Activated naive CD4-positive, alpha-beta T cell treated with anti-CD3 and anti-CD28 coated beads for 36 hours (primary cell): ENCODE results near the gene CLDND2. TPM values are rescaled to one million over a fixed set of nuclear protein-coding genes. Genes with fewer than 3 reads are reported as not detected.

Source experiments
- CTCF ChIA-PET: fragments of 350-600 bp; sonication (Branson Sonifier 250); formaldehyde crosslinking; loops from one replicate; lab custom pipeline; 2021; ENCODE audit warnings: antibody characterized with exemption; lab: Charles Lee
- DNase-seq: peaks from one replicate; pipeline ENCODE4 v3.0.0-alpha.2; 2020
- H3K27ac Mint-ChIP-seq: one replicate; pipeline ENCODE4 v1.8.0; 2021; ENCODE audit warnings: mild to moderate bottlenecking, mixed read lengths
- H3K27me3 Mint-ChIP-seq: one replicate; pipeline ENCODE4 v1.8.0; 2021; ENCODE audit warnings: low read depth, mixed read lengths
- H3K36me3 Mint-ChIP-seq: one replicate; pipeline ENCODE4 v1.8.0; 2021; ENCODE audit warnings: low read depth, mixed read lengths
- H3K4me1 Mint-ChIP-seq: one replicate; pipeline ENCODE4 v1.8.0; 2021; ENCODE audit warnings: low read depth, mixed read lengths
- H3K4me3 Mint-ChIP-seq: one replicate; pipeline ENCODE4 v1.8.0; 2021; ENCODE audit warnings: mild to moderate bottlenecking, moderate library complexity, mixed read lengths
- H3K9me3 Mint-ChIP-seq: one replicate; pipeline ENCODE4 v1.8.0; 2021; ENCODE audit warnings: mixed read lengths
- intact Hi-C: fragments of 100-400 bp; cut with micrococcal nuclease; formaldehyde crosslinking; loops from one replicate; pipeline ENCODE4 v1.15.1; 2023
- total RNA-seq, 2 experiments: library from RNA; stranded (reverse); gene quantifications; one replicate each; pipeline ENCODE4 v1.2.3, GENCODE V29; 2021

CLDND2 gene
- total RNA-seq, 2 experiments from 2014 or later: 0.72 TPM

DNA sequence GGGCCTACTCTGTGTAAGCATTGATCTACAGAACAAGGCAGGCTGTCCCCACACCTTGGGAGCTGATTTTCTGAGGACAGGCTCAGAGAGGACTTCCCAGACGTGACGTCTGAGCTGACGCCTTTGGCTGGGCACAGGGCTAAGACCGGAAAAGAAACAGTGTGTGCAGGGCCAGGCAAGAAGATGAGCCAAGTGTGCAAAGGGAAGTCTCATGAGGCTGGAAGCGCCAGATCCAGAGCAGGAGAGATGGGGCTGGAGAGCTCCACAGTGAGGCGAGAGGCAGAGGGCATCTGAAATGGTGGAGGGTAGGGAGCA, 44.7 kb downstream of the CLDND2 start:
- Mint-ChIP-seq H3K4me3 (no peak overlapping the region), H3K27me3 (peaks cover 36% of the 10 kb centered on the region), H3K4me1 (peaks cover 5% of the 10 kb centered on the region), H3K36me3 (no peaks in the 10 kb centered on the region), H3K9me3 (no peaks in the 10 kb centered on the region), H3K27ac (no peak overlapping the region)
- intact Hi-C loops: no loop called here
- CTCF ChIA-PET: interaction anchor here (0.7 kb wide), 1 partner anchor 248 kb away, joined by 4 read pairs; no protein-coding TSS in a partner anchor
- DNase-seq: no peak

DNA sequence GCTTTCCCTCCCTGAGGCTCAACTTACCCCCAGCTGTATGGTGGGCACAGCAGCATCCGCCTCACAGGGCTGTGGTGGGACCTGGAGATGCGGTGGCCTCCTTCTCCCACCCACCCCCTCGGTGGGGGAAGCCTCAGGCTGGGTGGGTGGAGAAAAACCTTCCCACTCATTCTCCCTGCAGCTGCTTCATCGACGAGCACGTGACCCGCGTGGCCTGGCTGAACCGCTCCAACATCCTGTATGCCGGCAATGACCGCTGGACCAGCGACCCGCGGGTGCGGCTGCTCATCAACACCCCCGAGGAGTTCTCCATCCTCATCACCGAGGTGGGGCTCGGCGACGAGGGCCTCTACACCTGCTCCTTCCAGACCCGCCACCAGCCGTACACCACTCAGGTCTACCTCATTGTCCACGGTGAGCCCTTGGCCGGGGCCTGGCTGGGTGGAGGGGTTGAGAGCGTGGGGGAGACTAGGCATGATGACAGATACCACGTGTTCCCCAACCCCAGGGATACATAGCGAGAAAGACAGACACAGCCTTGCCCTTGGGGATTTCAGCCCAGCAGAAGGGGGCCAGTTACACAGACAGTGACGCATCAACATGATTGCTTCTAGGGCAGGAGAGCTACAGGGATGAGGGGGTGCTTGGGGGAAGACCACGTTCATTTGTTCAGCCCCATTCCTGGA, 45.2 kb downstream of the CLDND2 start:
- Mint-ChIP-seq H3K27me3 (peaks cover 35% of the 10 kb centered on the region), H3K36me3 (no peaks in the 10 kb centered on the region), H3K4me3 (no peak overlapping the region), H3K4me1 (peaks cover 5% of the 10 kb centered on the region), H3K9me3 (no peaks in the 10 kb centered on the region), H3K27ac (no peak overlapping the region)
- intact Hi-C loops: no loop called here
- no peak for DNase-seq
- CTCF ChIA-PET: interaction anchor here (0.7 kb wide), 1 partner anchor 247 kb away, joined by 4 read pairs; no protein-coding TSS in a partner anchor

DNA sequence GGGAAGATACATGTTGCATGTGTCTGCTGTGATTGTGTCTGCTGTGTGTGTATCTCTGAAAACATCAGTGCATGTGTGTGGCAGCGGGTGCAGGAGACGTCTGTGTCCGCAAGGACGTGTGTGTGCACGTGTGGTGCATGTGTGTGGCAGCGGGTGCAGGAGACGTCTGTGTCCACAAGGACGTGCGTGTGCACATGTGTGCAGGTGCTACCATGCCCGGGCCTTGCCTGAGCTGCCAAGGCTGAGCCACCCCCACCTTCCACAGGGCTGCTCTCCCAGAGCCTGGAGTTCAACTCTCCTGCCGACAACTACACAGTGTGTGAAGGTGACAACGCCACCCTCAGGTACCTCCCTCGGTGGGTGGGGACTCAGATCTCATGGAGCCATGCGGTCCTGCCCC, 47.0 kb downstream of the CLDND2 start:
- no peaks in the 10 kb centered on the region for H3K36me3 Mint-ChIP-seq
- peaks cover 28% of the 10 kb centered on the region for H3K27me3 Mint-ChIP-seq
- H3K27ac Mint-ChIP-seq: no peak overlapping the region
- no peak overlapping the region for H3K4me3 Mint-ChIP-seq
- intact Hi-C loops: no loop called here
- no peaks in the 10 kb centered on the region for H3K4me1 Mint-ChIP-seq
- no peaks in the 10 kb centered on the region for H3K9me3 Mint-ChIP-seq
- DNase-seq: no peak
- CTCF ChIA-PET: no interaction called here

GRCh38 chr19:51320280-51320657, 48.5 kb downstream of the CLDND2 start:
- H3K4me1 Mint-ChIP-seq: no peaks in the 10 kb centered on the region
- CTCF ChIA-PET: no interaction called here

DNA sequence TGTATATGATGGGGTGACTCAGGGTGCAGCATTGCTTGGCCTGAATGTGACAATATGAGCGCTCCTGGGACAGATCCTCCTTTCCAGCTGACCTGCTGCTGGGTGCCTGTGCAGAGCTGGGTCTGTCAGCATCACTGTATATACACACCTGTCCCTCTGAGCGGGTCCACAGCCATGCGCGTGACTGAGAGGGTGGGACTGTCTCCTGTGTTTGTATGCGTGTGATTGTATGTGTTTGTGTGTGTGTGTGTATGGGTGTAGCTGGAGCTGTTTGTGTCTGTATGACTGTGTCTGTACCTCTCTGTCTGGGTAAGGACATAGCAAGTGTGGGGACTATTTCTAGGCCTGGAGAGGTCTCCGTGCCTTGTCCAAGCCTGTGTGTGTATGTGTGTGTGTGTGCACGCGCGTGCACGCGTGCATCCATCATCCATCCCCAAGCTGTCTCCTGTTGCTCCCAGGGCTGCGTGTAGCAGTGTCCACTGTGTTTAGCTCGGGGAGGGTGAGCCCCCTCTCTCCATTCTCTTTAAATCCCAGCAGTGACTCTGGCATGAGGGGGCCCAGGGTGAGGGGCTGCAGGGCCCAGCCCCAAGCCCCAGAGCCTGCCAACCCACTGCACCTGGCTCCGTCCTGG, 49.0 kb downstream of the CLDND2 start:
- Mint-ChIP-seq H3K4me1 (no peaks in the 10 kb centered on the region), H3K27me3 (peaks cover 17% of the 10 kb centered on the region), H3K9me3 (no peaks in the 10 kb centered on the region), H3K27ac (no peak overlapping the region), H3K36me3 (no peaks in the 10 kb centered on the region), H3K4me3 (no peak overlapping the region)
- CTCF ChIA-PET: no interaction called here
- intact Hi-C loops: no loop called here
- DNase-seq: no peak

More at GRCh38 chr19:51320280-51320657, 48.5 kb downstream of the CLDND2 start:
- Mint-ChIP-seq H3K36me3 (no peaks in the 10 kb centered on the region), H3K4me3 (no peak overlapping the region), H3K9me3 (no peaks in the 10 kb centered on the region), H3K27ac (no peak overlapping the region), H3K27me3 (peaks cover 16% of the 10 kb centered on the region)
- DNase-seq: no peak
- intact Hi-C loops: no loop called here

DNA sequence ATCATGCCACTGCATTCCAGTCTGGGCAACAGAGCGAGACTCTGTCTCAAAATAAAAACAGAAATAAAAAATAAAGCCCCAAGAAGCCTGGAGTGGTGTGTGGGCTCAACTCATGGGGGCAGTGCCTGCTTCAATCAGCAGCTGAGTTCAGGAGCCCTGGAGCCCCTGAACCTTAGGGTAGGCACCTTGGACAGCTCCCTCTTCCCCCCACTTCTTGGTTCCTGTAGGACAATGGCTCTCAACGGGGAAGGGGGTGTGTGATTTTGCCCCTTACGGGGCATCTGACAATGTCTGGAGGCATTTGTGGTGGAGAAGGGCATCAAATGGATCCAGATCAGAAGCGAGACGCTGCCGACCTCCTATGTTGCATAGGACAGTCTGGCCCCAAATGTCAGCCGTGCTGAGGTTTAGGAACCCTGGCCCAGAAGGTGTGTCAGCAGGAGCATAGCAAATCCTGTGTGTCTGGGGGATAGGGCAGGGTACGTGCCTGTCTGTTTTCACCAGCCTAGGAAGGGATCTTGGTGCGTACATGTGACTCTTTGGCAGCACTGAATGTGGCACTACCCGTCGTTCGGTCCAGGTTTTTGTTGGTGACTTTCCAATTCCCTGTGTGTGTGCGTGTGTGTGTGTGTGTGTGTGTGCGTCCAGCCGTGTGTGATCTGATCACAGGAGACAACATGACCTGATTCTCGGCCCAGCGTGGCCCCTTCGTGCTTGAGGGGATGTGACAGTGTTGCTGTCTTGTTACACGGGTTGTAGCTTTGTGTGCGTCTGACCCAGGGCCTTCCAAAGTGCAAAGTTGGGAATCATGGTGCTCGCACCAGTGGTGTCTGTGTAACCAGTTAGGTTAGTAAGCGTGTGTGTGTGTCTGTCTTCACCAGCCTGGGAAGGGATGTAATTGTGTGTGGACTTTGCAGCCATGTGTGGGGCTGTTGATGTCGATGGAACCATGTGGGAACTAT, 49.8 kb downstream of the CLDND2 start:
- no peak overlapping the region for H3K27ac Mint-ChIP-seq
- no peak for DNase-seq
- H3K36me3 Mint-ChIP-seq: no peaks in the 10 kb centered on the region
- H3K4me1 Mint-ChIP-seq: no peaks in the 10 kb centered on the region
- no peaks in the 10 kb centered on the region for H3K9me3 Mint-ChIP-seq
- no peak overlapping the region for H3K4me3 Mint-ChIP-seq
- H3K27me3 Mint-ChIP-seq: peaks cover 18% of the 10 kb centered on the region
- intact Hi-C loops: no loop called here
- CTCF ChIA-PET: no interaction called here

DNA sequence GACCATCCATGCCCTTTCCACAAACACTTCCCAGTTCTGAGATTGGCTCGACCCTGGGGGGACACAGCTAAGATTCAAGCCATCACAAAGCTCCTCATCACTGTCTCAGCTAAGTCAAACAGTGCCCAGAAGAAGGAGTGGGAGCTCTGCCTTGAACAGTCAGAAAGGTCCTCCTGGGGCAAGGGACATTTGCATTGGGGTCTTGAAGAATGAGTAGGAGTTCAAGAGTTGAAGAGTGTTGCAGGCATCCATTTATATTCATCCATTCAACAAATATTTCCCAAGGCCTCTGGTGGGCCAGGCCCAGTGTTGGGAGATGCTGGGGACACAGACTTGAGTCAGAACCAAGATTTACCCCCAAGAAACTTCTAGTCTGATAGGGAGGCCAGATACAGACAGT, 50.8 kb downstream of the CLDND2 start:
- no peaks in the 10 kb centered on the region for H3K4me1 Mint-ChIP-seq
- no peak overlapping the region for H3K4me3 Mint-ChIP-seq
- intact Hi-C loops: no loop called here
- H3K36me3 Mint-ChIP-seq: no peaks in the 10 kb centered on the region
- H3K9me3 Mint-ChIP-seq: no peaks in the 10 kb centered on the region
- CTCF ChIA-PET: no interaction called here
- no peak overlapping the region for H3K27ac Mint-ChIP-seq
- H3K27me3 Mint-ChIP-seq: peaks cover 23% of the 10 kb centered on the region
- no peak for DNase-seq

DNA sequence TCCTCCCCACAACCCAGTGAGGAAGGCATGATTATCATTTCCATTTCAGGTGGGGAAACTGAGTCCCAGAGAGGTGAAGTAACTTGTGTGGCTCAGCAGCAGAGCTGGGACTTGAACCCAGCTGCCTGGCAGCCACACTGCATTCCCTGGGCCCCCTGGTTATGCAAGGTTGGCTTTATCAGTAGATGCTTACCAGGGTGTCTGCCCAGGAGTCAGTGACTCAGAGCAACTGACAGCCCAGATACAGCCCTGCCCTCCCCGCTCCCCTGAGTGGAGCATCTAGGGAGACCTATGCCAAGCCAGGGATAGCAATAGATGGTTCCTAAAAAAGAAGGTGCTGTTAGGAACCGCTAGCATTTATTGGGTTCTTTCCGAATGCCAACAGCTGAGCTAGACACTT, 51.4 kb downstream of the CLDND2 start:
- Mint-ChIP-seq H3K4me1 (no peaks in the 10 kb centered on the region), H3K27ac (no peak overlapping the region), H3K27me3 (peaks cover 26% of the 10 kb centered on the region), H3K4me3 (no peak overlapping the region), H3K36me3 (no peaks in the 10 kb centered on the region), H3K9me3 (no peaks in the 10 kb centered on the region)
- no peak for DNase-seq
- intact Hi-C loops: no loop called here
- CTCF ChIA-PET: no interaction called here

Other genes starting within 250 kb of the CLDND2 start
- 1 to 10 TPM; 1.7 to 1.9 TPM for gene SIGLEC9, start 244.1 kb downstream of the CLDND2 start, total RNA-seq
- not detected for gene SIGLEC7, start 226.7 kb downstream of the CLDND2 start, total RNA-seq
- gene CD33, start 143.9 kb downstream of the CLDND2 start, total RNA-seq: 1 to 10 TPM in 1 of 2 experiments, under 1 TPM in 1; 0.69 to 1.1 TPM
- not detected for gene SIGLECL1, start 117.9 kb downstream of the CLDND2 start, total RNA-seq
- gene IGLON5, start 57.4 kb downstream of the CLDND2 start, total RNA-seq: not detected
- 1 to 10 TPM; 1.4 to 1.5 TPM for gene VSIG10L, start 26.9 kb downstream of the CLDND2 start, total RNA-seq
- gene ETFB, start 2.6 kb downstream of the CLDND2 start, total RNA-seq: 100 to 1,000 TPM; 118 to 128 TPM
- 10 to 100 TPM; 16.3 to 17.5 TPM for gene NKG7, start 3.7 kb upstream of the CLDND2 start, total RNA-seq
- not detected for gene LIM2, start 19.0 kb upstream of the CLDND2 start, total RNA-seq
- gene C19orf84, start 21.6 kb upstream of the CLDND2 start, total RNA-seq: not detected
- gene SIGLEC10, start 48.6 kb upstream of the CLDND2 start, total RNA-seq: not detected
- gene SIGLEC8, start 89.5 kb upstream of the CLDND2 start, total RNA-seq: not detected
- gene CEACAM18, start 109.5 kb upstream of the CLDND2 start, total RNA-seq: not detected
- gene SIGLEC12, start 132.8 kb upstream of the CLDND2 start, total RNA-seq: not detected
- not detected for gene SIGLEC6, start 162.7 kb upstream of the CLDND2 start, total RNA-seq
- gene ZNF175, start 202.3 kb upstream of the CLDND2 start, total RNA-seq: 1 to 10 TPM; 6.5 to 7.9 TPM